Lung microvascular endothelial cell (primary cell): ENCODE measurements around the gene SLC9A4. TPM values are rescaled to one million over a fixed set of nuclear protein-coding genes. Genes with fewer than 3 reads are reported as not detected.

Source experiments
- DNase-seq, 2 donors: peaks; one replicate each; pipeline versions ENCODE4 v3.0.0 to v3.0.0-alpha.2; 2010; ENCODE audit warnings: low read depth in 2 of 2
- total RNA-seq: library from RNA; depleted of rRNA; stranded (reverse); fragments of >200 nt; gene quantifications from 2 replicates; pipeline ENCODE4 v1.2.1, GENCODE V29; 2014

SLC9A4 gene
- not detected in 2 replicates for total RNA-seq

DNA sequence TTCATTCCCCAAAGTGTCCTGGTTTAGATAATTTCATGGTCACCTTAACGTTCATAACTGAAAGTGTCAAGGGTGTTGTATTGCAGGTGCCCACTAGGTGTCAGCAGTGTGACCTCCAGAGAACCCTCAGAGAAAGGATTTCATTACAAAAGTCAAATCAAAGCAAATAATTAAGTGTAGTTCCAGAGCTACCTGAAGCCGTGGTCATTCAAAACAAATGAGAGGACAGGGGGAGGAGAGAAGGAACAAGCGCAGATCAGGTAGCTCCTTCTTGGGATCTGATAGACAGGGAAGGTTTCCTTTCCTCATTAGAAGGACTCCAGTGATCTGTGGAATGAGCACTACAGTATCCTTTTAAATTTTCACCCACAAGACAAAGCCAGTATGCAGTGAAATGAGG is at the start of gene SLC9A4:
Gene SLC9A4, plus strand, starts transcription at position 207 of the 400 bp plus-strand sequence. CDS start 534 bp downstream, outside the sequence.
- DNase-seq, result peak; percentile 54 to 65

GRCh38 chr2:102423368-102423767 is 49.7 kb upstream of the SLC9A4 start:
- no peak for DNase-seq

- DNase-seq, result no peak
Observed at GRCh38 chr2:102424754-102425153, 48.3 kb upstream of the SLC9A4 start.

- no peak for DNase-seq
Observed at GRCh38 chr2:102425441-102426132, 47.4 kb upstream of the SLC9A4 start.

DNA sequence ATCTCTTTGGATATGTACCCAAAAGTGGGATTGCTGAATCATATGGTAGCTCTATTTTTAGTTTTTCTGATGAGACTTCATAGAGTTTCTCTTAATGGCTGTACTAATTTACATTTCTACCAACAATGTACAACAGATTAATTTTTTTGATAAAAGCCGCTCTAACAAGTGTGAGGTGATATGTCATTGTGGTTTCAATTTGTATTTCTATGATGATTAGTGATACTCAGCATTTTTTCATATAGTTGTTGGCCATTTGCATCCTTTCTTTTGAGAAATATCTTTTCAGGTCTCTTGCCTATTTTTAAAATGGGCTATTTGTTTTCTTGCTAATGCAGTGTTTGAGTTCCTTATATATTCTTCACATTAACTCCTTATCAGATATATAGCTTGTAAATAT is 45.8 kb upstream of the SLC9A4 start:
- DNase-seq, result no peak

- no peak for DNase-seq
Observed at GRCh38 chr2:102428573-102428972, 44.5 kb upstream of the SLC9A4 start.

GRCh38 chr2:102432386-102432785 is 40.6 kb upstream of the SLC9A4 start:
- DNase-seq, result no peak

DNA sequence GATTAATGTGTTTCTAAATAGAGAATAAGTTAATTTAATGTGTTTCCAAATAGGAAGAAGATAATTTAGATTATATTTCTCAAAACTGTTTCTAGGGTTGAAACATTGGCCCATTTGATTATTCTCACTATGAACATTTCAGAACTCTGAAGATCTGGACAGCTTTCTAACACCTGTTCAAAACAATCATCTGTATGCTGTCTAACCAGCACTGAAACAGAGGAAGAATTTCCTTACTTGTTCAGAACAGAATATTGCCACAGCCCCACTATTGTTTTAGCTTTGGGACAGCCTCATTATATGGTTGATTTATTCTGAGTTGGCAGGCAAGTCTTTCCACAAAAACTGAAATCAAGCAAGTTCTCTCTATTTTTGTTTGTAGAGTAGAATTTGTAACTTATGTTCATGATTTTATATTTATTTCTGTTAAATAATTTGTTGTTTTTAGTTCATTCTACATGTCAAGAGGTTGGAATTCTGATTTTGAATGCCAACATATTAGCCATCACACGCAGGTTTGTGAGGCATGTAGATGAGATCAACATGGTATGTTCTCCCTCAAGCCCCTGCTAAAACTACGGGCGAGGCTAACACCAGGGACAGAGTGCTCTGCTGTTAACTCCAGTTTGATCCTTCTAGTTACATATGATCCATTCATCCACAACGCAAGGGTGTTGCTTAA is 38.9 kb upstream of the SLC9A4 start:
- no peak for DNase-seq

- DNase-seq, result no peak
Observed at GRCh38 chr2:102434655-102435381, 38.2 kb upstream of the SLC9A4 start.

DNA sequence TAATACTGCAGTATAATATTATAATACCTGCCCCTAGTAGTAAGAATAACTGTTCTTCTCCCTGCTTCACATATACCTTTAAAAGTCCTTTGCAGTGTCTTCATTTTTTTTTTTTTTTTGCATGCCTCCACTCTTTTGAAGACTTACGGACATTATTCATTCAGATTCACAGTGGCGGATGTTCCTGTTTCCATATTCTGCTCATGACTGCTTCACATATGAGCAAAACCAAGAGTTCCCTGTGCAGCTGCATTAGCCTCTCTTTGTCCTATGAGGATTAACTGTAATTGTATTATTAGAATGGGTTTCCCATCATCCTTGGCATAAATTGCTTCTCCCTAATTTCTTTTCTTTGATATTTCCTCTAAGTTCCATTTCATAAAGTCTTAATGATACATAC is 37.3 kb upstream of the SLC9A4 start:
- DNase-seq, result no peak

- peak in 1 of 2 donors; percentile 86 for DNase-seq
Observed at GRCh38 chr2:102436323-102436722, 36.7 kb upstream of the SLC9A4 start.

GRCh38 chr2:102437122-102437521 is 35.9 kb upstream of the SLC9A4 start:
- DNase-seq, result no peak

DNA sequence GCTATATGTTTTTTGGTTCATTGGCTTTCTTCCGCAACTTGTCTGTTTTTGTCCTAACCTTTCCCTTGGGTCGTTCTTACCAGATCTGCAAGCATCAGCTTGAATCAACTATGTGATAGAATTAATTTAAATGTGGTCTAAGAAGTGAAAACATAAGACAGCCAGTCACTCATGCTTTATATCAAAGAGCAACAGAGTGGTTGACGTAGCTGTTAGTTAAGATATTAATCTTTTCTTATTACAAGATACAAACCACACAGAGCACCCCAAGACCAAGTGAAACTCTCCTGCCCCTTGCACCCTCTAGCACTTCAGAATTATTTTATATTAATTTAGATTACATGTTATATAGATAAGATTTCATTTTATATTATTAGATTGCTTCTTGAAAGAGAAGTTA is 34.9 kb upstream of the SLC9A4 start:
- no peak for DNase-seq

DNA sequence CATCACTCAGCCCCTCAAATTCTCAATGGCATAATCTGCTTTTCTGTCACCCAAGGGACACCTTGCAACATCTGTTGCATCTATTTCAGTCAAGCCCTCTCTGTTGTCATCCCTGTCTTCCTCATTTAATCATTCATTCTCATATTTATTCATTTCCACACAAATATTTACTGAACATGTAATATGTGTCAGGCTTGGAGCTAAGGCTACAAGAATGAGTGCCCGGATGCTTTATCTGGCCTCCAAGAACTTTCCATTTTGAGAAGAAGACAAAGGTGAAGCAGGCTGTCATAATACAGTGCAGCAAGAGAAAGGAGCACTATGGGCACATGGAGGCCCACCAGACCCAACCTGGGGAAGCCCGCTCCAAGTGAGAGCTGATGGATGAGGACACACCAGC is 34.4 kb upstream of the SLC9A4 start:
- DNase-seq, result no peak

DNA sequence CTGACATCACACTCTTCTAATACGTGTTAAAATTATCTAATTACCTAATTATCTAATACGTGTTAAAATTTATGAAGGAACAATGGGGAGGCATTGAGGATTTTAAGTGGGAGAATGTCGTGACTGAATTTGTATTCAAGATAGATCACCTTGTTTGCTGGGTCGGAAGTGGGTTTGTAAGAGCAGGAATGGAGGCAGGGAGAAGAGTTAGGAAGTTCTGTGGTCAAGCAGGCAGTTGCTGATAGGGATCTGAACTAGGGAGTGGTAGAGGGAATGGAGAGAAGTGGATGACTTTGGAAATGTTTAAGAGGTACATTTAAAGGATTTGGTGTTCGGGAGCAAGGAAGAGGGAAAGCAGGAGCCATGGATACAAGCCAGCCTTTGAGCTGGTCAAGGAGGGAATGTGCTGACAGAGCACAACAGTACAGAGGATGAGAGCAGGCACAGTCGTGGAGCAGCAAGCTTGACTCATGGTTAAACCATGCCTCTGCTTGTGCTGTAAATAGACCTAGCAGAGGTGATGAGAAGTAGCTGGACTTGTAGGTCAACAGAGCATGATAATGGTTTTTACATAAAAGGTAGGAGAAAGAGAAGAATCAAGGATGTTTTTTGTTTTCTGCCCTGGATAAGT is 33.8 kb upstream of the SLC9A4 start:
- DNase-seq, result peak; percentile 14 to 28

DNA sequence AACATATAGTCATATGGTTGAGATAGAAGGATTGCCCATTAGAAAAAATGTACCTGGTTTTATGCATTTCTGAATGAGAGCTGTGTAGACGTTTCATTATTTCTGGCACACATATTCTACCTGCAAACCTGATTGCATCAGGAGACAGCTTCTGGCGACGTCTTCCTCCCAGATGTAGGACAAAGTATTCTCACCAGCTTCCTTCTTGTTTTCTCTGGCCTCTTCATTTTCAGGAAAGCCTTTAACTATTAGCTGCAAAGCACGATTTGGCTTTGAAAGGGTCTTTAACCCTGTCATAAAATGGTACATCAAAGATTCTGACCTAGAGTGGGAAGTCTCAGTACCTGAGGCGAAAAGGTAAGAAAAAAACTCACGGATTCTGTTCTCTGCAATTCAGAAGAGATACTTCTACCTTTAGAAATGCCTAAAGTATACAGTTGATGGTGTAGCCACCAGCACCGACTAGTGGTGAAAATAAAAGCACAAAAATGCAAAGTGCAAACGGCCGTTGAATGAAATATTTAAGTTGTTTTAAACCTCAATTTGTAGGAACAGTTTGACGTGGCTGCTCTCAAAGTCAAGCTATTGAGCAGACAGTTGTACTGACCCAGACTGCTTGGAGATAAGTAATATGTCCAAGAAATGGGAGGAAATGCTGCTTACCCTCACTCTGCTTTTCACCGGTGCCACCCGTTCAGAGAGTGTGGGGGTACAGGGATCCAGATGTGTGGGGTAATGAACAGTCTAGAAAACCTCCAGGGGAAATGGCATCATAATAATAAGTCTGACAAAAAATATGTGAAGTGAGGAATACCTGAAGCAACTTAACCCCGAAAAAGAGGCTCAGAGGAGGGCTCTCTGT is 29.8 kb upstream of the SLC9A4 start:
- peak; percentile 48 to 55 for DNase-seq

DNA sequence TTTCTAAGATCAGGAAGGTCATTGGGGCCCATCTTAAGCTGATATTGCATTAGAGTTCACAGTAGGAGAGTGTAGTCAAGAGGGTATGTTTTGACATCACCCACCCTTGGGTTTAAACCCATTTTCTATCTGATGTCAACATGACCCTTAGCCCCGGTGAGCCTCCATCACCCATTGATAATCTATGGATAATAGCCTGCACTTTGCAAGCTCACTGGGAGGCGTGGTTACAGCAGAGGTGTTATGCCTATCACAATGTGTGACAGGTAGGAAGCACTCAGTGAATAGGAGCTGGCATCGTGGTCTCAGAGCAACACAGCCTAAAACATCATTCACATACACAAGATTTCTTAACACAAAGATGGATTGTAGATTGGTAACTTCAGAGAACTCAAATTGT is 28.8 kb upstream of the SLC9A4 start:
- DNase-seq, result no peak

DNA sequence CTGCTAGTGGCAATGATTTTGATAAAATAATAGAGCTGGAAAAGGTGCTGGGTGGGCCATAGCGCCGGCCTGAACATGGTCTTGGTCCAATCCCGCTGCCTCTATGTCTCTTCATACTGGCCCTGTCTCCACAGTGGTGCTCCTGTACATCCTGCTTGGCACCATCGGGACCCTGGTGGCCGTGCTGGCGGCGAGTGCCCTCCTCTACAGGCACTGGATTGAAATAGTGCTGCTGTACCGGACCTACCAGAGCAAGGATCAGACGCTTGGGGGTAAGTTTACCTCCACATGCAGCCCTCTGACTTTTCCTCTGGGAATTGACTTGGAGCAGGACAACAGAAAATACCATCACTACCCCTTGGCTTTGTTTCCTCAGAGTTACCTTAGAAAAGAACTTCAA is 26.1 kb upstream of the SLC9A4 start:
- DNase-seq, result no peak

DNA sequence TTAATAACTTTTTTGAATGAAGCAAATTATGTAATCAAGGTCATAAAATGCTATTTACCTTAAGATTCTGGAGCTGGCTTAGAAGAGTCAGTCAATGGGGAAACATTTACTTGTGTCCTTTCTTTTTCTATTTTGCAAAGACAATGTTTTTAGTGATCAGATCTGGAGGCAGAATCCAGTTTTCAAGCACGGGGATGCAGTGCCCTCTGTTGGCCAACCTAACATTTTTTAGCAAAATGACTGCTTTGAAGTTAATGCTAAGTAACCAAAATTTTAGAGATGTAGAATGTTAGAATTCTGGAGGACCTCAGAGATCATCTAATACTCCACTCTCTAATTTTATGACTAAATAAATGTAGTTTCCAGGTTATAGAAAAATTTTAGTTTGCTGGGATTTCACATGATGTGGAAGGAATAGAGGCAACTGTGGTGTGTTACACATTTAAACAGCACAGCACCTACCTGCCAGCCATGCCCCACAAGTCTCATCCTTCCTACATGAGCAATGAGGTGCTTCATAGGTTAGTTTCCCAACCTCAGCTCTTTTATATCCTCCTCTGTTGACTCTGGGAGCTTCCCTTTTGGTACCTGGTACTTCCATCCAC is 23.6 kb upstream of the SLC9A4 start:
- DNase-seq, result peak; percentile 51 to 64

DNA sequence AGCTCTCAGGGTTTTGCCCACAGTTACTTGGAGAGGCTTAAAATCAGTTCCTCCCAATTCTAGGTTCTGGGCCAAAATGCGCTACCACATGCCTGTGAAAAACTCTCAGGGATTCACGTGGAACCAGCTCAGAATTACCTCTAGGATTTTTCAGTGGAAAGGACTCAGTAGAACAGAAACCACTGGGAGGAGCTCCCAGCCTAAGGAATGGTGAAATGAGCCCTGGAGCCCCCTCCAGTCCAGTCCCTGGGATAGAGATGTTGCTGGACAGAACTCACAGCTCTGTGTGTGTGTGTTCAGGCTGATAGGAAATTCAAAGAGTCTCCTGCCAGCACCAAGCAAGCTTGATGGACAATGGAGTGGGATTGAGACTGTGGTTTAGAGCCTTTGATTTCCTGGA is 21.1 kb upstream of the SLC9A4 start:
- no peak for DNase-seq

GRCh38 chr2:102453501-102453900 is 19.5 kb upstream of the SLC9A4 start:
- no peak for DNase-seq
